Stimulated activated effector memory CD8-positive, alpha-beta T cell treated with anti-CD3 and anti-CD28 coated beads, Interleukin-12 subunit alpha, Interleukin-12 subunit beta, amount 100 ng/mL, for 72 hours (primary cell): ENCODE measurements around the gene SMCO3.
"Not testable (repeated sequence)": the region's sequence is repeated elsewhere in the genome, so short reads cannot be mapped to it uniquely, and the experiment has no call there.

Experiments used
- ATAC-seq: fragments of 150-1000 bp; cut with Tn5 transposase; 2 replicates; pipeline ENCODE4 v1.10.0; 2021
- DNase-seq, 2 donors: peaks; one replicate each; pipeline ENCODE4 v3.0.0; 2021 to 2022; ENCODE audit warnings: low spot score in 2 of 2
- H3K27ac Mint-ChIP-seq: one replicate; pipeline ENCODE4 v1.8.0; 2022; ENCODE audit warnings: mild to moderate bottlenecking, mixed read lengths
- H3K36me3 Mint-ChIP-seq: one replicate; pipeline ENCODE4 v1.8.0; 2022; ENCODE audit warnings: mild to moderate bottlenecking, mixed read lengths
- H3K4me1 Mint-ChIP-seq: one replicate; pipeline ENCODE4 v1.8.0; 2022; ENCODE audit warnings: mixed read lengths
- H3K4me3 Mint-ChIP-seq: one replicate; pipeline ENCODE4 v1.8.0; 2022; ENCODE audit warnings: mild to moderate bottlenecking, mixed read lengths
- H3K9me3 Mint-ChIP-seq: one replicate; pipeline ENCODE4 v1.8.0; 2022; ENCODE audit warnings: mixed read lengths

SMCO3 gene

DNA sequence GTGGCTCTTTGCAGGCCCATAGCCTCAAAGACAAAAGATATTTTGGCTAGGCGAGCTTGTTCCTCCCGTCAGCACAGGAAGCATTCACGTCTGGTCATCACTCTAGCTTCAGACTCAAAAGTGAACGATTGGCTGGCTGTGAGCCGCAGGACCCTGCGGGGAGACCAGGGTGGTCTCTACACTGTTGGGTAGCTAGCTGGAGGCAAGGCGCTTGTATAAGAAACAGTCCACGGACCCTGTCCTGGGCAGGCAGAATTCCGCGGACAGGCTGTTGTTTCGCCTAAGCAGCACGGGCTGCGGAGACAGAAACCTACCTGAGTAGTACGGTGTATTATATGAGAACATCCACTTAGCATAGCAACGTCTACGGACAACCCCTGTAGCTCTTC lies 40.3 kb downstream of the SMCO3 start:
- Mint-ChIP-seq H3K27ac (peak overlapping the region; percentile 99), H3K36me3 (peaks cover 58% of the 10 kb centered on the region), H3K4me3 (peak overlapping the region; percentile 100), H3K4me1 (peaks cover 48% of the 10 kb centered on the region), H3K9me3 (no peaks in the 10 kb centered on the region)
- no peak for DNase-seq
- peak; percentile 6 for ATAC-seq

DNA sequence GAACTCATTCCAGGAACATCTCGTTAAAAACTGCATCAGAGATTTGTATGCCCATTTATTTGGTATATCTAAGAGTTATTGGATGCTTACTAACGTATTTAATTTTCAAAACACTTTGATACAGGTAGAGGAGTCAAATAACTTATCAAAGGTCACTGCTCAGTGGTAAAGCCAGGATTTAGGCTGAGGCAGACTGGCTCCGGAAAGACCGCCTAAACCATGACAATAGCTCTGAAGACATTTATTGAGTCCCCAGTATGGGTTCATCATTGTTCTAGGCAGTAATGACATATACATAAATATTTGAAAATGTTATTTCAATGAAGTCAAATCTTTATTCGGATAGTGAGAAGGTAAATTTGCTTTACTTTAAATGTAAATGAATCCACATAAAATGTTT lies 41.0 kb downstream of the SMCO3 start:
- Mint-ChIP-seq H3K4me3 (peak overlapping the region; percentile 100), H3K27ac (no peak overlapping the region), H3K4me1 (peaks cover 50% of the 10 kb centered on the region), H3K9me3 (no peaks in the 10 kb centered on the region), H3K36me3 (peaks cover 66% of the 10 kb centered on the region)
- DNase-seq = no peak
- no peak for ATAC-seq

DNA sequence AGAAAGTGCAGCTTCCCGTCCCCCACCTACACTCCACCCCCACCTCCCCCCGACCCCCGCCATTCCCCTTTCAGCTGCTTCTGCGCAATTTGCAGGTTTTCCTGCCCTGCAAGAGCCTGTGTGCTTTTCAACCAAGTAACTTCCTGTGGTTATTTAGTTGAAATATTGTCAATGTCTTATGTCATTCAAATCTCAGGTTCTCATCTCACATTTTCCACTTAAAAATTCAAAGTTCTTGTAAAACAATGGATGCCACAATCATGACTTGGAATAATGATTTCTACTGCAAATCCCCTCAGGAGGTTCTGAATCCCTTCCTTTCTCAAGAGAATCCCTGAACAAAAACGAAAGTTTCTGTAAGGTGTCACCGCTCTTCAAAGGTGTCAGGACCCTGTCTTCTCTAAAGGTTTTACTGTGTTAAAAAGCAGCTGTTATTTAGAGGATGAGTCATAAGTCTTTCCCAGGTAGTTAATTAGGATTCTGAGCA lies 42.3 kb downstream of the SMCO3 start:
- peak overlapping the region; percentile 99 for H3K27ac Mint-ChIP-seq
- ATAC-seq = no peak
- peak overlapping the region; percentile 100 for H3K4me3 Mint-ChIP-seq
- no peaks in the 10 kb centered on the region for H3K9me3 Mint-ChIP-seq
- H3K36me3 Mint-ChIP-seq = peaks cover 78% of the 10 kb centered on the region
- peaks cover 57% of the 10 kb centered on the region for H3K4me1 Mint-ChIP-seq
- DNase-seq = no peak

DNA sequence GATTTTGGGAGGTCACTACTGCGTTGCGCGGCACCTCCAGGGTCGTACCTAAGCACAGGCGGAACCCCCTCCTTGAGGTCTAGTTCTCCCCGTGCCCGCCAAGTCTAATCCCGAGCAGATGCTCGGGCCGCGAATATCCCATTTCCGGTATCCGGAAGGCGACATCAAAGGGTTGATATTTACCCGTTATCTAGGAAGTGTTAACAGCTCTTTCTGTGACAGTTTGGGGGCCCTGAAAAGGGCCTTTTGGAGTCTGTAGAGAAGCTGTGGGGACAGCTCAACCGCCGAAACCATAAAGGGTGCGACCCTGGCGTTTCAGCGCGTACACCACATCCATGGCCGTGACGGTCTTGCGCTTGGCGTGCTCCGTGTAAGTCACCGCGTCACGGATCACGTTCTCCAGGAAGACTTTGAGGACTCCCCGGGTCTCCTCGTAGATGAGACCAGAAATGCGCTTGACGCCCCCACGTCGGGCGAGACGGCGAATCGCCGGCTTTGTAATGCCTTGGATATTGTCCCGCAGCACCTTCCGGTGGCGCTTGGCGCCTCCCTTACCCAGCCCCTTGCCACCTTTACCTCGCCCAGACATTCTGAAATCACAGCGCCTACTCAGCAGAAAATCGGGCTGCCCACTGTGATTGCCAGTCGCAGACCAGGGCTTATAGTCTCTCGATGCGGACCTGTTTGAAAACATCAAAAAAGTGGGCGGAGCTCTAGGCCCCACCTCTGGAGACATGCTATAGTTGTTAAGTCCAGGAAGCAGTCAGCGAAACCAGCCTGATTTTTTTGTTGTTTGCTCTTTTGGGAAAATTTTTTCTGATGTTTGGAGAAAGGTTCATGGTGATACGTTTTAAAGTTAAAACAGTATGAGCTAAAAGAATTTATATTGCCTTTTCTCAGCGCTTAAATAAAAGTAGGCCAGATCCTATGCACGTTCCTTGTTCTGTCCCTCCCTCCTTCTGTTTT lies 43.2 kb downstream of the SMCO3 start:
- Mint-ChIP-seq H3K4me3 (peak overlapping the region; percentile 100), H3K27ac (peak overlapping the region; percentile 99), H3K36me3 (peaks cover 83% of the 10 kb centered on the region), H3K9me3 (peaks cover 3% of the 10 kb centered on the region), H3K4me1 (peaks cover 53% of the 10 kb centered on the region)
- DNase-seq (peak; percentile 93 to 99), ATAC-seq (peak; percentile 66)

DNA sequence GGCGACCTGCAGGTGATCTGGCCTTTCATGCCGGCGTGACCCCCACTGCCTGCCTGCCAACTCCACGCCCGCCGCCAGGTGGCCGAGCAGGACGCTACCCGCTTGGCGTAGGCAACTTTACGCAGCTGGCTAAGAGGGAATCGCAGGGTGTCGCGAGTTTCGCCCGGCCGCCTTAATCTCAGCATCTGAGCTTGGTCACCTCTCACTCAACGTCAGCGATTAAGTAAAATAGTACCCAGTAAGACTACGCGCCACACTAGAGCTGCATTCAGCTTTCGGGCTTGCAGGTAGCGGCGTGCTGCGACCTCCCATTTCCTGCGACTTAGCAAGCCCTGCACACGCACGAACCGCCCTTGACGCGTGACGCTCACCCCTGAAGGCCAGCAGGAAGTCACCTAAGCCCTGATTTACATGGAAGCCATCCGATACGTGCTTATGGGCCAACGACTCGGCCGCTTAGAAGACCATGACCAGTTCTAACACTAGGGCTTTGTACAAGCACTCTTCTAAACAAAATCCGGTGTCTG lies 44.0 kb downstream of the SMCO3 start:
- peak; percentile 65 for ATAC-seq
- Mint-ChIP-seq H3K4me3 (peak overlapping the region; percentile 100), H3K4me1 (peaks cover 47% of the 10 kb centered on the region), H3K36me3 (peaks cover 81% of the 10 kb centered on the region), H3K9me3 (peaks cover 6% of the 10 kb centered on the region), H3K27ac (peak overlapping the region; percentile 99)
- peak; percentile 81 to 93 for DNase-seq

DNA sequence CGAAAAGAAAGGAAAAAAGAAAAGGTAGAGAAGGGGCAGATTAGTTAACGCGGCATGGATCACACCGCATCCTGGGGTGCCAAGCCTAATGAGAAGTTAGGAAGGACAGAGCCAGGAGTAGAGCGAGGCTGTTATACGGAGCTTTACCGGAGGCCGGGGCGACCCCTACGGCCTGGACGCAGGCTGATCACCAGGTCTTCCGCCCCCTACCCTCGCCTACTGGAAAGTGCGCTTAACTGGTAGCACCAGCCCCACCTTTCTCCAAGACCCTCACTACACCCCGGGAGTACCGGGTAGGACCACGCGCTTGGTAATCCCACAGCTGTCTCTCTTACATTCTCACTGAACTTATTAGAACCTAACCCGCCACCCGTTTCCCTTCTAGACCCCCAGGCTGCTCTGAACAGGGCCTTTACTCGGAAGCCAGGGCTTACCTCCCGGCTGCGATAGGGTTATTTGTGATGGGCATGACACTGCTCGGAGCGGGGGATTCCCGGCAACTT lies 44.5 kb downstream of the SMCO3 start:
- Mint-ChIP-seq H3K4me1 (peaks cover 42% of the 10 kb centered on the region), H3K36me3 (peaks cover 80% of the 10 kb centered on the region), H3K4me3 (peak overlapping the region; percentile 100), H3K9me3 (peaks cover 6% of the 10 kb centered on the region), H3K27ac (peak overlapping the region; percentile 99)
- ATAC-seq = peak; percentile 0
- DNase-seq = no peak

DNA sequence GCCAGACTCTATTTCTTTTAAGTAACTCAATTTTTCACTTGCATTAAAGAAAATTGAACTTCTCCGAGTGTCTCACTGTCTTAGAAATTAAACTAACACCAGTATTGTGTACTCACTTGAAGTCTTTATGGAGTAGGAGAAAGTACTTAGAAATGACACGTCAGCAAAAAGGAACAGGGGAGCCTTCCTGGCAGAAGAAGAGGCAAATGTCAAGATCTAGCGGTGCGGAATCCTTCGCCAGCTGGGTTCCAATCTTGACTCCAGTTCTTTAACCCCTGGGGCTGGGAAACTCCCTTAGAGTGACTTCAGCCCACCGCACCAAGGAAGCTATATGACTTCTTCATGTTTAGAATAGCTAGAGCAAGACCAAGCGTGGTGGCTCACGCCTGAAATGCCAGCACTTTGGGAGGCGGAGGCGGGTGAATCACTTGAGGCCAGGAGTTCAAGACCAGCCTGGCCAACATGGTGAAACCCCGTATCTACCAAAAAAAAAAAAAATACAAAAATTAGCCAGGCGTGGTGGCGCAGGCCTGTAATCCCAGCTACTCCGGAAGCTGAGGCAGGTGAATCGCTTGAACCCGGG lies 45.1 kb downstream of the SMCO3 start:
- DNase-seq (peak; percentile 17 to 72), ATAC-seq (peak; percentile 24)
- Mint-ChIP-seq H3K27ac (peak overlapping the region; percentile 99), H3K4me3 (peak overlapping the region; percentile 100), H3K4me1 (peaks cover 39% of the 10 kb centered on the region), H3K9me3 (peaks cover 6% of the 10 kb centered on the region), H3K36me3 (peaks cover 80% of the 10 kb centered on the region)

DNA sequence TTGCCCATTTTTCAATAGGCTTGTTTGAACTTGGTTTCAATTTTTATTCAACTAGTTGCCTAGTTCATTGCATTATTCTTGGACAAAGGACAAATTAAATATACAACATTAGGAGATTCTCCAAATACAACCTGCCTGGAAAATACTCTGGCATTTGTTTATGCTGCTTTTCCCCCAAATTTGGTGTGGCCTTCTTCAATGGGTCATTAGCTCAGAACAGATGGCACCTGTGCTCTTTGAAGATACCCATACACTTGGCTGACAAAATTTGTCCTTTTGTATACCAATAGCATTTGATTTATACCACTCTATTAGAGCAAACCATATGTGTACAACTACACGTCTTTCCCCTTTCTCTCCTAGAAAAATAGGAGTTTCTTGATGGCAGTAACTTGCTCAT lies 46.4 kb downstream of the SMCO3 start:
- peaks cover 39% of the 10 kb centered on the region for H3K4me1 Mint-ChIP-seq
- ATAC-seq (no peak), DNase-seq (no peak)
- peaks cover 78% of the 10 kb centered on the region for H3K36me3 Mint-ChIP-seq
- peak overlapping the region; percentile 100 for H3K4me3 Mint-ChIP-seq
- H3K9me3 Mint-ChIP-seq = peaks cover 6% of the 10 kb centered on the region
- H3K27ac Mint-ChIP-seq = peak overlapping the region; percentile 99

DNA sequence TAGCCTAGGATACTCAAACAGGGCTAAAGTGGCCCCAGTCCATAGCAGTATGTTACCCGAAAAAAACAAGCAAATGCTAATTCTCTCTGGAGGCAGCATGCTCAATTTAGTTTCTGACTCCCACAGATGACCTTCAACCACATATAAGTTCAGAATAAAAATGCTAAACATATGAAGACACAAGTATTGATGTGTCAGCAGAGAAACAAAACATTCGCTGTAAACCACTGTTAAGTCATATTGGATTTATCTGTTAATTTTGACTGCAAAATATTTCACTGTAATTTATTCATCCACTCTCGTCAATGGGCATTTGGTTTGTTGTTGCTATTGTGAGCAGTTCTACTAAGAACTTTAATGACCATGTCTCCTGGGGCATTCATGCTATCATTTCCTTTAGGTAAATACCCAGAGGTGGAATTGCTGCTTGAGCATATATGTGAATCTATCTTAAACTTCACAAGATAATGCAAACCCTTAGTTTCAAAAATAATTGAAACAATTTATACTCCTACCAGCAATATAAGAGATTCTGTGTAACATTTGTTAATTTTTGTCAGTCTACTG lies 47.2 kb downstream of the SMCO3 start:
- Mint-ChIP-seq H3K9me3 (peaks cover 6% of the 10 kb centered on the region), H3K4me1 (peaks cover 32% of the 10 kb centered on the region), H3K27ac (no peak overlapping the region), H3K4me3 (peak overlapping the region; percentile 100), H3K36me3 (peaks cover 71% of the 10 kb centered on the region)
- ATAC-seq (no peak), DNase-seq (no peak)

DNA sequence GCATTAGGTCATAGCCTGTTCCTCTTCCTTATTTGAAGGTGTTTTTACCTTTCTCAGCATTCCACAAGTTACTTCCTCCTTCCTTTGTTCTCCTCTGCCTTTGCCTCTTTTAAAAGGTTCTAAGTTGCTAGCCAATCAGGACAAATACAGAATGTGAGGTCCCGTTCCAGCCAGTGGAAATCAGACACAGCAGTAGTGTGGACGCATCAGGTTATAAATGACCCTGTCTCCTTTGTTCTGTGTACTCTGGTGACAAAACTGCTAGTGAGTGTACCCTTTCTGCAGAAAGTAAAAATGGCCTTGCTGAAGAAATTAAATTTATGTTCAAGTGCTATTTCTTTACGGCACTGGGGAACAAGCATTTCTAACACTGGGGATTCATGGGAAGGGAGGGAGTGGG lies 48.0 kb downstream of the SMCO3 start:
- ATAC-seq, DNase-seq, H3K9me3 Mint-ChIP-seq, H3K27ac Mint-ChIP-seq, H3K4me3 Mint-ChIP-seq: not testable (repeated sequence)
- Mint-ChIP-seq H3K4me1 (peaks cover 30% of the 10 kb centered on the region), H3K36me3 (peaks cover 64% of the 10 kb centered on the region)

DNA sequence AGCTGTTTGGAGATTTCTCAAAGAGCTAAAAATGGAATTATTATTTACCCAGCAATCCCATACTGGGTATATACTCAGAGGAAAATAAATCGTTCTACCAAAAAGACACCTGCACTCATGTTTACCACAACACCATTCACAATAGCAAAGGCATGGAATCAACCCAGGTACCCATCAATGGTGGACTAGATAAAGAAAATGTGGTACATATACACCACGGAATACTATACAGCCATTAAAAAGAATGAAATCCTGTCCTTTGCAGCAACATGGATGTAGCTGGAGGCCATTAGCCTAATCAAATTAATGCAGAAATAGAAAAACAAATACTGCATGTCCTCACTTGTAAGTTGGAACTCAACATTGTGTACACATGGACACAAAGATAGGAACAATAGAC lies 48.6 kb downstream of the SMCO3 start:
- H3K4me3 Mint-ChIP-seq = no peak overlapping the region
- H3K36me3 Mint-ChIP-seq = peaks cover 57% of the 10 kb centered on the region
- peaks cover 30% of the 10 kb centered on the region for H3K4me1 Mint-ChIP-seq
- DNase-seq (no peak), ATAC-seq (no peak)
- no peak overlapping the region for H3K27ac Mint-ChIP-seq
- H3K9me3 Mint-ChIP-seq = peaks cover 6% of the 10 kb centered on the region

DNA sequence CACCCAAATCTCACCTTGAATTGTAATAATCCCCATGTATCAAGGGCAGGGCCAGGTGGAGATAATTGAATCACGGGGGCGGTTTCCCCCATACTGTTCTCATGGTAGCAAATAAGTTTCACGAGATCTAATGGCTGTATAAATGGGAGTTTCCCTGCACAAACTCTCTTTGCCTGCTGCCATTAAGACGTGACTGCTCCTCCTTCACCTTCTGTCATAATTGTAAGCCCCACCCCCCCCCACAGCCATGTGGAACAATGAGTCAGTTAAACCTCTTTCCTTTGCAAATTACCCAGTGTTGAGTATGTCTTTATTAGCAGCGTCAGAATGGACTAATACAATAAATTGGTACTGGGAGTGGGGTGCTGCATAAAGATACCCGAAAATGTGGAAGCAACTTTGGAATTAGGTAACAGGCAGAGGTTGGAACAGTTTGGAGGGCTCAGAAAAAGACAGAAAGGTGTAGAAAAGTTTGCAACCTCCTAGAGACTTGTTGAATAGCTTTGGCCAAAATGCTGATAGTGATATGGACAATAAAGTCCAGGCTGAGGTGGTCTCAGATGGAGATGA lies 54.2 kb downstream of the SMCO3 start:
- Mint-ChIP-seq H3K36me3 (peaks cover 11% of the 10 kb centered on the region), H3K4me1 (peaks cover 18% of the 10 kb centered on the region)
- not testable (repeated sequence) for DNase-seq, H3K27ac Mint-ChIP-seq, ATAC-seq, H3K9me3 Mint-ChIP-seq, H3K4me3 Mint-ChIP-seq

DNA sequence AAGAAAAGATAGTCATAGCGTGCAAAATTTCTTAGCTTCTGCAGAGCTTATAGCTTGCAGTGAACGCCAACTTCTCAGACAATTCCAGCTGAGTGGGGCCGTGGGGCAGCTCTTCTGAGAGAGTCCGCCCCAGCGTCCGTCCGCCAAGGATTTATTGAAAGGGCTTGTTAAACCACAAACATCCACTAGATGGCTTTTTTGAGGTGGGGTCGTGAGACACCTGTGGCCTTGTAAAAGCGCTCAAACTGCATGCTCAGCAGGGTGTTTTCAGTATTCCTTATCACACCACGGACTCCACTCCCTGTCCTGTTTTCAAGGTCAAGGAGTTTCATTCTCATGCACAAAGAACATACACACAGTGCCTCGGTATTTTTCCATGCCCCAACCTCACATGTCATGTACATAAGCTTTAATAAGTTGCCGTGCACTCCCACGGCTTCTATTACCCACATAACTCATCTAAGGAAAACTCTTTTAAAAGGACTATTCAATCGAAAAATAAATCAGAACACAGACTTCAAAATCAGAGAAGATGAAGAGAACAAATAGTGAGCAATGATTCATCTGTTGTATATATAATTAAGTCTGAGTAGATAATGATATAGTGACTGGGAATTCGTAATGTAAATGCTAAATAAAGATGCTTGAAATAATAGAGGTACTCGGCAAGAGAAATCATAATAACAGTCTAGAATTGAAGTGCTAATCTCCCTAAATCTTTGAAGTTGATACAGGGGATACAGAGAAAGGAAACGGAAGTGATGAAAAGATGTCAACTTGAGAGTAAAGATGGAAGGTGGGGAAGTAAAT lies 57.4 kb downstream of the SMCO3 start:
- DNase-seq (no peak), ATAC-seq (no peak)
- no peak overlapping the region for H3K27ac Mint-ChIP-seq
- H3K4me1 Mint-ChIP-seq = peaks cover 12% of the 10 kb centered on the region
- H3K36me3 Mint-ChIP-seq = no peaks in the 10 kb centered on the region
- no peak overlapping the region for H3K4me3 Mint-ChIP-seq
- peaks cover 5% of the 10 kb centered on the region for H3K9me3 Mint-ChIP-seq
